ENCODE results near the gene PAX8.
"Not testable (repeated sequence)": the region's sequence is repeated elsewhere in the genome, so short reads cannot be mapped to it uniquely, and the experiment has no call there.

DNA sequence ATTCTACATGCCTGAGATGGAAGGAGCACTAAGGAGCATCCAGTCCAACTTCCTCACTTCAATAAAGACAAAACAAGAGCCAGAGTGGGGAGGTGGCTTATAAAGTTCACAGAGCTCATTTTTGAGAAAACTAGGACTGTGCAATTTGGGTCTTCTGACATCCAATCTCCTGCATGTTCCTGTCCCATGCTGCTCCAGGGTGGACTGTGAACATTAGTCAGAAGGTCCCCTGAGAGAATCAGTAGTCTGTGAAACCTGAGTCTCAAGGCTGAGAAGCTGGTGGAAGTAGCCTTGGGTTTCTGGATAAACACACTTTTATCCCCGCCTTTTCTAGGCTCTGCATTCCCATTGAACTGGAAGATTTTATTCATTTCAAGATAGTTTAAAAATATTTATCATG, 33.1 kb upstream of the PAX8 start:
- not testable (repeated sequence) for TF ChIP-seq NR2F6 (IDR thresholded peaks at IDR 0.05); NR2F6 (CRISPR knock-in tag; IDR thresholded peaks at IDR 0.05); CREM (IDR thresholded peaks at IDR 0.05); CREM (CRISPR knock-in tag; IDR thresholded peaks at IDR 0.05); PRPF4 (IDR thresholded peaks at IDR 0.05; ENCODE audit: low read depth, low read length, poor library complexity, severe bottlenecking); ZNF670 (CRISPR knock-in tag; IDR thresholded peaks at IDR 0.05; ENCODE audit: borderline replicate concordance); ISL2 (CRISPR knock-in tag; IDR thresholded peaks at IDR 0.05); RFXAP (CRISPR knock-in tag; IDR thresholded peaks at IDR 0.05; ENCODE audit: borderline replicate concordance); SP5 (CRISPR knock-in tag; IDR thresholded peaks at IDR 0.05; ENCODE audit: borderline replicate concordance, low read depth); EEA1 (CRISPR knock-in tag; IDR thresholded peaks at IDR 0.05; ENCODE audit: borderline replicate concordance); ZSCAN30 (CRISPR knock-in tag; IDR thresholded peaks at IDR 0.05); JUND (CRISPR knock-in tag; IDR thresholded peaks at IDR 0.05); ETV6 (CRISPR knock-in tag; conservative IDR thresholded peaks at IDR 0.05); MTA3 (CRISPR knock-in tag; IDR thresholded peaks at IDR 0.05); ZC3H4 (CRISPR knock-in tag; IDR thresholded peaks at IDR 0.05; ENCODE audit: borderline replicate concordance)
